H9 (cell line): ENCODE results near the gene SIX2. TPM values are rescaled to one million over a fixed set of nuclear protein-coding genes. Genes with fewer than 3 reads are reported as not detected.

Source experiments
- DNase-seq: peaks from one replicate; pipeline ENCODE4 v3.0.0-alpha.2; 2017
- H2AFZ ChIP-seq: one replicate; pipeline ENCODE4 v1.6.1; 2013; ENCODE audit warnings: mild to moderate bottlenecking, low read length, control low read depth, moderate library complexity
- H2AK5ac ChIP-seq: 2 replicates; pipeline ENCODE4 v1.6.1; 2013; ENCODE audit warnings: low read length, control low read depth, mixed read lengths; ENCODE audit not compliant: insufficient read length
- H2BK120ac ChIP-seq: one replicate; pipeline ENCODE4 v1.6.1; 2013; ENCODE audit warnings: low read depth, mild to moderate bottlenecking, low read length, control low read depth, inconsistent platforms; ENCODE audit not compliant: poor library complexity, severe bottlenecking
- H2BK12ac ChIP-seq: 2 replicates; pipeline ENCODE4 v1.6.1; 2013; ENCODE audit warnings: low read length, control low read depth, mixed read lengths, low read depth; ENCODE audit not compliant: insufficient read length
- H2BK15ac ChIP-seq: 2 replicates; pipeline ENCODE4 v1.6.1; 2013; ENCODE audit warnings: low read depth, low read length, control low read depth
- H2BK20ac ChIP-seq: one replicate; pipeline ENCODE4 v1.6.1; 2013; ENCODE audit warnings: low read depth, mild to moderate bottlenecking, low read length, control low read depth, inconsistent platforms; ENCODE audit not compliant: poor library complexity, severe bottlenecking
- H2BK5ac ChIP-seq: 2 replicates; pipeline ENCODE4 v1.6.1; 2013; ENCODE audit warnings: low read length, control low read depth, mixed read lengths; ENCODE audit not compliant: insufficient read length
- H3K14ac ChIP-seq: 2 replicates; pipeline ENCODE4 v1.6.1; 2013; ENCODE audit warnings: low read length, control low read depth; ENCODE audit not compliant: insufficient read depth
- H3K18ac ChIP-seq: 2 replicates; pipeline ENCODE4 v1.6.1; 2013; ENCODE audit warnings: low read depth, mild to moderate bottlenecking, mixed read lengths, low read length, control low read depth; ENCODE audit not compliant: insufficient read length
- H3K23ac ChIP-seq: 2 replicates; pipeline ENCODE4 v1.6.1; 2013; ENCODE audit warnings: low read length, control low read depth, mixed read lengths, low read depth; ENCODE audit not compliant: insufficient read length
- H3K23me2 ChIP-seq: 2 replicates; pipeline ENCODE4 v1.6.1; 2013; ENCODE audit warnings: low read depth, mild to moderate bottlenecking, mixed read lengths, low read length, control low read depth; ENCODE audit not compliant: insufficient read length, poor library complexity, severe bottlenecking
- H3K27ac ChIP-seq: 2 replicates; pipeline ENCODE4 v1.5.1; 2013; ENCODE audit warnings: low read length, control low read depth, mixed read lengths, low read depth; ENCODE audit not compliant: insufficient read length
- H3K27me3 ChIP-seq: 2 replicates; pipeline ENCODE4 v1.6.1; 2013; ENCODE audit warnings: low read length, control low read depth, inconsistent platforms; ENCODE audit not compliant: insufficient read depth
- H3K4ac ChIP-seq: 2 replicates; pipeline ENCODE4 v1.6.1; 2013; ENCODE audit warnings: low read depth, mild to moderate bottlenecking, control low read depth, inconsistent platforms, low read length, moderate library complexity
- H3K4me1 ChIP-seq: 2 replicates; pipeline ENCODE4 v1.6.1; 2013; ENCODE audit warnings: low read length, control low read depth, inconsistent platforms; ENCODE audit not compliant: insufficient read depth
- H3K4me2 ChIP-seq: 2 replicates; pipeline ENCODE4 v1.6.1; 2013; ENCODE audit warnings: low read length, control low read depth, mixed read lengths; ENCODE audit not compliant: insufficient read length, insufficient read depth
- H3K56ac ChIP-seq: 2 replicates; pipeline ENCODE4 v1.6.1; 2013; ENCODE audit warnings: low read depth, mild to moderate bottlenecking, mixed read lengths, low read length, control low read depth; ENCODE audit not compliant: insufficient read length
- H3K79me1 ChIP-seq: 2 replicates; pipeline ENCODE4 v1.6.1; 2013; ENCODE audit warnings: low read depth, mild to moderate bottlenecking, moderate library complexity, low read length, control low read depth, inconsistent platforms; ENCODE audit not compliant: insufficient read depth, poor library complexity, severe bottlenecking
- H3K79me2 ChIP-seq: 2 replicates; pipeline ENCODE4 v1.6.1; 2013; ENCODE audit warnings: low read length, control low read depth, inconsistent platforms; ENCODE audit not compliant: insufficient read depth
- H3K9ac ChIP-seq: 2 replicates; pipeline ENCODE4 v1.6.1; 2013; ENCODE audit warnings: low read length, control low read depth, mixed read lengths; ENCODE audit not compliant: insufficient read length; ENCODE audit errors: extremely low read depth
- H3K9me3 ChIP-seq: one replicate; pipeline ENCODE4 v1.6.1; 2013; ENCODE audit warnings: low read depth, low read length, inconsistent platforms; ENCODE audit not compliant: control insufficient read depth
- H3T11ph ChIP-seq: one replicate; pipeline ENCODE4 v1.6.1; 2013; ENCODE audit warnings: mild to moderate bottlenecking, low read length, control low read depth, inconsistent platforms
- H4K20me1 ChIP-seq: one replicate; pipeline ENCODE4 v1.6.1; 2013; ENCODE audit not compliant: control insufficient read depth, insufficient read length, insufficient read depth
- H4K5ac ChIP-seq: 2 replicates; pipeline ENCODE4 v1.6.1; 2013; ENCODE audit warnings: low read depth, mild to moderate bottlenecking, mixed read lengths, low read length, control low read depth; ENCODE audit not compliant: insufficient read length
- H4K8ac ChIP-seq: replicated peaks from 2 replicates; pipeline ENCODE4 v1.6.1; 2013; ENCODE audit warnings: low read length, control low read depth, mixed read lengths, low read depth; ENCODE audit not compliant: insufficient read length
- H4K91ac ChIP-seq: 2 replicates; pipeline ENCODE4 v1.6.1; 2013; ENCODE audit warnings: low read depth, mild to moderate bottlenecking, moderate library complexity, mixed read lengths, low read length, control low read depth; ENCODE audit not compliant: insufficient read length
- H3K27ac Mint-ChIP-seq, 3 experiments: 2 replicates in 2 of 3; 3 replicates in 1 of 3; pipeline ENCODE4 v1.8.0; 2020 to 2021; ENCODE audit warnings: mixed read lengths in 3 of 3, mild to moderate bottlenecking in 1 of 3, moderate library complexity in 1 of 3
- H3K27me3 Mint-ChIP-seq: 2 replicates; pipeline ENCODE4 v1.8.0; 2021; ENCODE audit warnings: low read depth, mild to moderate bottlenecking, moderate library complexity, mixed read lengths
- H3K36me3 Mint-ChIP-seq, 3 experiments: 2 replicates in 2 of 3; 3 replicates in 1 of 3; pipeline ENCODE4 v1.8.0; 2020 to 2021; ENCODE audit warnings: low read depth in 3 of 3, mixed read lengths in 3 of 3; ENCODE audit not compliant: insufficient read depth in 1 of 3
- H3K4me1 Mint-ChIP-seq, 2 experiments: 2 replicates each; pipeline ENCODE4 v1.8.0; 2020; ENCODE audit warnings: mixed read lengths in 2 of 2
- H3K4me3 Mint-ChIP-seq, 2 experiments: 2 replicates in 1 of 2; 3 replicates in 1 of 2; pipeline ENCODE4 v1.8.0; 2020 to 2021; ENCODE audit warnings: mild to moderate bottlenecking in 2 of 2, mixed read lengths in 2 of 2, moderate library complexity in 1 of 2
- H3K9me3 Mint-ChIP-seq, 2 experiments: 2 replicates in 1 of 2; 3 replicates in 1 of 2; pipeline ENCODE4 v1.8.0; 2020; ENCODE audit warnings: mild to moderate bottlenecking in 2 of 2, mixed read lengths in 2 of 2, moderate library complexity in 1 of 2
- CTCF ChIP-seq: fragments of 200-600 bp; sonication (generic); conservative IDR thresholded peaks from 3 replicates; pipeline ENCODE4 v1.8.0; 2021; ENCODE audit warnings: antibody characterized with exemption, mild to moderate bottlenecking
- WGBS: extraction: QIAGEN DNeasy Blood & Tissue Kit; methylation state at CpG from one replicate; pipeline ENCODE4 v1.1.7; 2013; ENCODE audit warnings: missing lambda C conversion rate, low lambda C conversion rate, mixed read lengths; ENCODE audit not compliant: insufficient read length; ENCODE audit errors: extremely low coverage; 5-methylcytosine and 5-hydroxymethylcytosine counted together
- total RNA-seq: library from RNA; stranded (reverse); gene quantifications from 2 replicates; pipeline ENCODE4 v1.2.1, GENCODE V29; 2021

The SIX2 gene
- total RNA-seq, 1 experiment from 2014 or later: not detected

- H3K9me3 Mint-ChIP-seq: peaks cover 2 to 6% of the 10 kb centered on the region in 2 experiments; a peak in 2 of 5 replicates
- Histone ChIP-seq H2BK120ac (no peak overlapping the region), H3T11ph (no peak overlapping the region), H3K9me3 (no peaks in the 10 kb centered on the region), H3K23ac (no peak overlapping the region), H3K27me3 (peaks cover 12% of the 10 kb centered on the region; the same call in 1 of the 2 replicates), H2BK12ac (no peak overlapping the region), H2BK20ac (no peak overlapping the region), H2AFZ (no peak overlapping the region), H3K79me1 (no peaks in the 10 kb centered on the region), H3K18ac (no peak overlapping the region), H3K23me2 (no peaks in the 10 kb centered on the region), H2BK5ac (no peak overlapping the region), H2BK15ac (no peak overlapping the region), H3K4me1 (no peaks in the 10 kb centered on the region), H3K79me2 (no peaks in the 10 kb centered on the region), H3K4me2 (no peak overlapping the region), H4K91ac (no peak overlapping the region), H3K27ac (no peak overlapping the region), H2AK5ac (no peak overlapping the region), H4K5ac (no peak overlapping the region), H4K20me1 (no peaks in the 10 kb centered on the region), H3K9ac (no peak overlapping the region), H3K14ac (no peak overlapping the region), H3K4ac (no peak overlapping the region), H4K8ac (no peak overlapping the region), H3K56ac (no peak overlapping the region)
- no CpG with 5 or more reads among the region's 1 CpG for WGBS
- H3K27me3 Mint-ChIP-seq: peaks cover 89% of the 10 kb centered on the region
- no peak overlapping the region for H3K4me3 Mint-ChIP-seq
- H3K27ac Mint-ChIP-seq: no peak overlapping the region
- peaks cover 0 to 5% (median 0%) of the 10 kb centered on the region in 3 experiments; a peak in 1 of 7 replicates for H3K36me3 Mint-ChIP-seq
- TF ChIP-seq CTCF: no peak
- no peak for DNase-seq
- H3K4me1 Mint-ChIP-seq: no peaks in the 10 kb centered on the region
These were observed 14.9 kb downstream of the SIX2 start for GRCh38 chr2:44994377-44994776.
